Liver (tissue), 9 donors: ENCODE results near the gene UBTF. TPM values are rescaled to one million over a fixed set of nuclear protein-coding genes. Genes with fewer than 3 reads are reported as not detected.
A peak's percentile ranks its signal among the peaks of the same experiment; 100 is the strongest.

Source experiments
- DNase-seq: peaks from one replicate; pipeline ENCODE4 v3.0.0-alpha.2; 2017; ENCODE audit warnings: low spot score
- H3K27ac ChIP-seq, 2 donors: one replicate each; pipeline ENCODE4 v1.7.0; 2013; ENCODE audit warnings: inconsistent platforms in 2 of 2, low read length in 2 of 2, control low read depth in 1 of 2, low read depth in 1 of 2, mild to moderate bottlenecking in 1 of 2
- H3K27me3 ChIP-seq, 4 donors: one replicate each; pipeline versions ENCODE4 v1.6.1 to v1.7.0; 2013; ENCODE audit warnings: low read length in 3 of 4, inconsistent platforms in 1 of 4, mild to moderate bottlenecking in 1 of 4, moderate library complexity in 1 of 4; ENCODE audit not compliant: control insufficient read depth in 4 of 4, insufficient read depth in 4 of 4
- H3K36me3 ChIP-seq, 4 donors: one replicate each; pipeline versions ENCODE4 v1.6.1 to v1.7.0; 2013; ENCODE audit warnings: low read length in 3 of 4, mild to moderate bottlenecking in 3 of 4, low read depth in 1 of 4, moderate library complexity in 1 of 4; ENCODE audit not compliant: control insufficient read depth in 4 of 4, insufficient read depth in 3 of 4
- H3K4me1 ChIP-seq, 4 donors: one replicate each; pipeline versions ENCODE4 v1.6.1 to v1.7.0; 2013; ENCODE audit warnings: low read length in 3 of 4, mild to moderate bottlenecking in 3 of 4, moderate library complexity in 1 of 4; ENCODE audit not compliant: control insufficient read depth in 4 of 4, insufficient read depth in 4 of 4
- H3K4me3 ChIP-seq, 3 donors: one replicate each; pipeline versions ENCODE4 v1.6.1 to v1.7.0; 2013; ENCODE audit warnings: low read length in 3 of 3, control low read depth in 1 of 3, low read depth in 1 of 3, mild to moderate bottlenecking in 1 of 3
- H3K9ac ChIP-seq, 2 donors: one replicate each; pipeline ENCODE4 v1.7.0; 2013; ENCODE audit warnings: low read length in 2 of 2, mild to moderate bottlenecking in 2 of 2, moderate library complexity in 2 of 2, control low read depth in 1 of 2, low read depth in 1 of 2
- H3K9me3 ChIP-seq, 4 donors: one replicate each; pipeline versions ENCODE4 v1.6.1 to v1.7.0; 2013; ENCODE audit warnings: low read length in 3 of 4; ENCODE audit not compliant: control insufficient read depth in 4 of 4
- ATF3 ChIP-seq: IDR thresholded peaks from 2 replicates; pipeline ENCODE4 v1.6.1; 2016; ENCODE audit warnings: antibody characterized with exemption
- CTCF ChIP-seq: fragments of 150-350 bp; IDR thresholded peaks from 2 replicates; pipeline ENCODE4 v1.5.1; 2017; ENCODE audit warnings: improper control_type of control experiment, low read depth, low read length; ENCODE audit not compliant: missing input control
- EGR1 ChIP-seq, 2 donors: IDR thresholded peaks; 2 replicates each; pipeline ENCODE4 v1.6.1; 2016 to 2018; ENCODE audit warnings: antibody characterized with exemption in 2 of 2, low read depth in 2 of 2
- FOXA1 ChIP-seq: IDR thresholded peaks from 2 replicates; pipeline ENCODE4 v1.6.1; 2016; ENCODE audit warnings: antibody characterized with exemption
- FOXA2 ChIP-seq: IDR thresholded peaks from 2 replicates; pipeline ENCODE4 v1.6.1; 2016; ENCODE audit warnings: antibody characterized with exemption
- GABPA ChIP-seq, 2 donors: IDR thresholded peaks in 1 of 2; conservative IDR thresholded peaks in 1 of 2; 2 replicates each; pipeline ENCODE4 v1.6.1; 2016; ENCODE audit warnings: antibody characterized with exemption in 2 of 2, mild to moderate bottlenecking in 1 of 2, moderate library complexity in 1 of 2
- HNF4A ChIP-seq, 2 donors: conservative IDR thresholded peaks; 2 replicates each; pipeline ENCODE4 v1.6.1; 2016; ENCODE audit warnings: antibody characterized with exemption in 2 of 2, mild to moderate bottlenecking in 2 of 2
- HNF4G ChIP-seq: IDR thresholded peaks from 2 replicates; pipeline ENCODE4 v1.6.1; 2016; ENCODE audit warnings: antibody characterized with exemption
- JUND ChIP-seq, 2 donors: IDR thresholded peaks; 2 replicates each; pipeline ENCODE4 v1.6.1; 2016; ENCODE audit warnings: antibody characterized with exemption in 2 of 2
- MAX ChIP-seq: IDR thresholded peaks from 2 replicates; pipeline ENCODE4 v1.6.1; 2016; ENCODE audit warnings: antibody characterized with exemption
- NR2F2 ChIP-seq: IDR thresholded peaks from 2 replicates; pipeline ENCODE4 v1.6.1; 2016; ENCODE audit warnings: antibody characterized with exemption
- RAD21 ChIP-seq, 2 donors: IDR thresholded peaks; 2 replicates each; pipeline ENCODE4 v1.6.1; 2016; ENCODE audit warnings: antibody characterized with exemption in 2 of 2, mild to moderate bottlenecking in 2 of 2
- REST ChIP-seq: IDR thresholded peaks from 2 replicates; pipeline ENCODE4 v1.6.1; 2016; ENCODE audit warnings: antibody characterized with exemption, mild to moderate bottlenecking
- RXRA ChIP-seq, 2 donors: IDR thresholded peaks; 2 replicates each; pipeline ENCODE4 v1.6.1; 2017 to 2018; ENCODE audit warnings: antibody characterized with exemption in 2 of 2, mild to moderate bottlenecking in 1 of 2
- SP1 ChIP-seq: IDR thresholded peaks from 2 replicates; pipeline ENCODE4 v1.6.1; 2018; ENCODE audit warnings: antibody characterized with exemption, mild to moderate bottlenecking
- TAF1 ChIP-seq: conservative IDR thresholded peaks from 2 replicates; pipeline ENCODE4 v1.6.1; 2016; ENCODE audit warnings: antibody characterized with exemption, mild to moderate bottlenecking
- YY1 ChIP-seq: IDR thresholded peaks from 2 replicates; pipeline ENCODE4 v1.6.1; 2016; ENCODE audit warnings: antibody characterized with exemption, mild to moderate bottlenecking
- ZBTB33 ChIP-seq: IDR thresholded peaks from 2 replicates; pipeline ENCODE4 v1.6.1; 2016; ENCODE audit warnings: antibody characterized with exemption
- WGBS: extraction: QIAGEN DNeasy Blood & Tissue Kit; methylation state at CpG from one replicate; pipeline ENCODE4 v1.1.7; 2013; 5-methylcytosine and 5-hydroxymethylcytosine counted together
- polyA plus RNA-seq, 2 donors: library from polyadenylated mRNA; stranded (reverse) in 1 of 2; unstranded in 1 of 2; fragments of 200-250 nt in 1 of 2; fragments of >200 nt in 1 of 2; fragmentation: Nextera tagmentation in 1 of 2; extraction: Ambion mirVana in 1 of 2; gene quantifications; one replicate each; pipeline versions ENCODE4 v1.2.1 to v1.2.3, GENCODE V29; 2013 to 2015
- total RNA-seq, 2 donors: library from RNA; depleted of rRNA; stranded (reverse); fragments of >200 nt; gene quantifications; one replicate each; pipeline ENCODE4 v1.2.3, GENCODE V29; 2014
- donor health status: healthy.
- donor health status: healthy.
- donor health status: healthy.
- donor health status: healthy.
- donor health status: healthy.

The UBTF gene
- total and polyA plus RNA-seq, 4 donors = 12.5 to 39.6 (median 23.9) TPM

GRCh38 chr17:44266402-44267164 lies 47.1 kb upstream of the UBTF start:
- no peaks in the 10 kb centered on the region for H3K27me3 ChIP-seq
- no peak overlapping the region for H3K27ac ChIP-seq
- peak; percentile 85 for DNase-seq
- H3K4me3 ChIP-seq = no peak overlapping the region
- TF ChIP-seq NR2F2 (no peak), HNF4A (conservative IDR thresholded peaks at IDR 0.05) (no peak), RAD21 (IDR thresholded peaks at IDR 0.05) (no peak), YY1 (no peak), ZBTB33 (no peak), FOXA1 (no peak), JUND (IDR thresholded peaks at IDR 0.05) (no peak), CTCF (no peak), RXRA (IDR thresholded peaks at IDR 0.05) (no peak)
- 48% methylated on average over 9 of the region's 9 CpGs for WGBS
- no peaks in the 10 kb centered on the region for H3K36me3 ChIP-seq
- no peaks in the 10 kb centered on the region for H3K9me3 ChIP-seq
- no peaks in the 10 kb centered on the region for H3K4me1 ChIP-seq
- H3K9ac ChIP-seq = no peak overlapping the region

GRCh38 chr17:44263345-44263902 lies 43.9 kb upstream of the UBTF start:
- Histone ChIP-seq H3K9me3 (no peaks in the 10 kb centered on the region), H3K36me3 (no peaks in the 10 kb centered on the region), H3K27ac (no peak overlapping the region), H3K4me3 (no peak overlapping the region), H3K4me1 (no peaks in the 10 kb centered on the region), H3K27me3 (no peaks in the 10 kb centered on the region), H3K9ac (no peak overlapping the region)
- no peak for TF ChIP-seq FOXA1
- no peak for TF ChIP-seq ZBTB33
- no peak for TF ChIP-seq HNF4G
- TF ChIP-seq TAF1 = no peak
- no peak for TF ChIP-seq FOXA2
- TF ChIP-seq REST = no peak
- TF ChIP-seq NR2F2 = no peak
- TF ChIP-seq JUND (IDR thresholded peaks at IDR 0.05) = no peak
- TF ChIP-seq HNF4A (conservative IDR thresholded peaks at IDR 0.05) = no peak
- no peak for TF ChIP-seq SP1
- TF ChIP-seq MAX = no peak
- no peak for TF ChIP-seq CTCF
- TF ChIP-seq GABPA (IDR thresholded peaks at IDR 0.05 in 1 of 2, conservative IDR thresholded peaks at IDR 0.05 in 1 of 2) = no peak
- no peak for TF ChIP-seq YY1
- no peak for TF ChIP-seq ATF3
- no peak for TF ChIP-seq EGR1 (IDR thresholded peaks at IDR 0.05; ENCODE audit: low read depth in 2 of 2)
- TF ChIP-seq RAD21 (IDR thresholded peaks at IDR 0.05) = no peak
- no peak for TF ChIP-seq RXRA (IDR thresholded peaks at IDR 0.05)
- WGBS = 96% methylated on average over 7 of the region's 7 CpGs
- peak; percentile 36 for DNase-seq
